Tongue (tissue), 2 donors: ENCODE results near the gene GMCL1. TPM values are rescaled to one million over a fixed set of nuclear protein-coding genes. Genes with fewer than 3 reads are reported as not detected.
"Not testable (repeated sequence)": the region's sequence is repeated elsewhere in the genome, so short reads cannot be mapped to it uniquely, and the experiment has no call there.

Source experiments
- DNase-seq: peaks from one replicate; pipeline ENCODE4 v3.0.0-alpha.2; 2015
- total RNA-seq: library from RNA; depleted of rRNA; stranded (reverse); fragments of >200 nt; gene quantifications from one replicate; pipeline ENCODE4 v1.2.3, GENCODE V29; 2014

The GMCL1 gene
- total RNA-seq, 1 donor from 2014 or later: 14.9 TPM

- DNase-seq: no peak
These were observed 18.8 kb downstream of the GMCL1 start for GRCh38 chr2:69848186-69848790.

DNA sequence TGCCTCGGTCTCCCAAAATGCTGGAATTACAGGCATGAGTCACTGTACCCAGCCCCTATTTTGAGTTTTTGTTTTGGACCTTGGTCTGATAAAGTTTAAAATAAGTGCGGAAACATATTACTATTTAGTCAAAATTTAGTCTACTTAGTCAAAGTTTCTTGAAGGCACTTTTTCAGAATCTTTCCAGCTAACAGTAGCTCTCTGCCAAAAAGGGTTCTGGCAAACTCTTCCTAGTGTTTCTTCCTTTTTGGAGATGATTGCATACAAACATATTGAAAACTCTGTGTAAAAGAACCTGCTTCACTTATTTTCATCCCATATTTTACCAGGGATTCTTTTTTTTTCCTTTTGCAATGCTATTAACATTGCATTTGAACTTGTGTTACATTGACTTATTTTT is 28.8 kb downstream of the GMCL1 start:
- DNase-seq: no peak

- no peak for DNase-seq
These were observed 33.8 kb downstream of the GMCL1 start for GRCh38 chr2:69863298-69863697.

- no peak for DNase-seq
These were observed 59.0 kb downstream of the GMCL1 start for GRCh38 chr2:69888451-69888850.

- DNase-seq: no peak
These were observed 59.8 kb downstream of the GMCL1 start for GRCh38 chr2:69889302-69889701.

DNA sequence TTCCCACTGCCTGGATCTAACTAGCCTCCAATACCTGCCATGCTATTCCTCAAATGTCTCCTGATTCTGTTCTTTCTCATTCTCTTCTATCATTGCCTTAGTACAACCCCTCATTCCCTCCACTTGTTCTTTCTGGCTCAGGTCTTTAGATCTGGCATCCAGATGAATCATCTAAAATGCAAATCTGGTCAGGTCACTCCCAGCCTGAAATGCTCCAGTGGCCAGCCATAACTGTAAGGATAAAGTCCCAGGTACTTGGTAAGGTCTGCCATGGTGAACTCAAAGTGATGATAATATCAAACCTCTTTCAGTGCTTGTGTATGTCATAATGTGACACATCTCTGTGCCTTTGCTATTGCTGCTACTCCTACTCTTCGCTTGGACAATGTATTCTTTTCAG is 61.4 kb downstream of the GMCL1 start:
- DNase-seq: no peak

DNA sequence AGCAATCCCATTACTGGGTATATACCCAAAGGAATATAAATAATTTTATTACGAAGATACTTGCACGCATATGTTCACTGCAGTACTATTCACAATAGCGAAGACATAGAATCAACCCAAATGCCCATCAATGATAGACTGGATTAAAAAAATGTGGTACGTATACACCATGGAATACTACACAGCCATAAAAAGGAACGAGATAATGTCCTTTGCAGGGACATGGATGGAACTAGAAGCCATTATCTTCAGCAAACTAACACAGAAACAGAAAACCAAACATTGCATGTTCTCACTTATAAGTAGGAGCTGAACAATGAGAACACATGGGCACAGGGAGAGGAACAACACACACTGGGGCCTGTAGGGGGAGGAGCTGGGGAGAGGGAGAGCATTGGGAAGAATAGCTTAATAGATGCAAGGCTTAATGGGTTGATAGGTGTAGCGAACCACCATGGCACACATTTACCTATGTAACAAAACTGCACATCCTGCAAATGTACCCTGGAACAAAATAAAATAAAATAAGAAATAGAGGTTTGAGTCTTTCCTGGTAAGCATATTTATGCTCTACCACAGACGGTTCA is 63.5 kb downstream of the GMCL1 start:
- not testable (repeated sequence) for DNase-seq

DNA sequence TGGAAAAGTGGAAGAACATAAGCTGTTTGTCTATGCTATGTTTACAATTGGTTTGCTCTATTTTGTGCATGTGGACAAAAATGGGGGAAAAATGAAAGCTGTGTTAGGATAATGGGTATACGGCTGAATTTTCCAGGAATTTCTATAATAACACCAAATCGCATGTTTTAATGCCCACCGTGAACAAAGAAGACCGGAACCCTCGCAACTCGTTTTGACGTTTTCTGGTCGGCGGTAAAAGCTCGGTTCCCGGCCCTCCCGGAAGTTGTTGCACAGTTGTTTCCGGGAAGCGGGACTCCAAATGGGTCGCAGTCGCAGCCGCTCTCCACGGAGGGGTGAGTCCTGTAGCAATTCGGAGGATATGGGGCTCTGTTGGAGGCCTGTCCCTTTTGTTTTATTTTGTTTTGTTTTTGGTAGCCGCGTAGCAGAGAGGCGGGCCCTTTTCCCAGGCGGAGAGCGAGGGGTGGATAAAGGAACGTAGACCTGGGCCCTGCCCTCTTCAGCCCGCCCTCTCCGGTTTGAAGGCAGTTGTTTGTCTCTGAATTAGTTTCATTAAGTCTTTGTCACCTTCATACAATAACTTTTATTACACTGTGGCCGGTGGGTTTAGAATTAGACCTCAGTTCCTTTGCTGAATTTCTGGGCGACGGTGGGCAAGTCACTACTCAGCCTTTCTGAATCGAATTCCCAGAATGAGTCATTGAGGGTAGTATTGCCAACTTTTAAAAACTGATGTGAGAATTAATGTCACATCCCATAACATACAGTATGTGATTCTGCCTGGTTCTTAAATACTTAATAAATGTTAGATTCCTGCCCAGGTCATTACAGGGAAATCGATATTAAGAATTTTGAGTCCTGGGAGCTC is 64.5 kb downstream of the GMCL1 start, which contains the start of gene SNRNP27:
SNRNP27 (plus strand) TSS at position 273 of the 868 bp plus-strand sequence; CDS start at position 302, 29 bp downstream.
- peak; percentile 93 for DNase-seq

DNA sequence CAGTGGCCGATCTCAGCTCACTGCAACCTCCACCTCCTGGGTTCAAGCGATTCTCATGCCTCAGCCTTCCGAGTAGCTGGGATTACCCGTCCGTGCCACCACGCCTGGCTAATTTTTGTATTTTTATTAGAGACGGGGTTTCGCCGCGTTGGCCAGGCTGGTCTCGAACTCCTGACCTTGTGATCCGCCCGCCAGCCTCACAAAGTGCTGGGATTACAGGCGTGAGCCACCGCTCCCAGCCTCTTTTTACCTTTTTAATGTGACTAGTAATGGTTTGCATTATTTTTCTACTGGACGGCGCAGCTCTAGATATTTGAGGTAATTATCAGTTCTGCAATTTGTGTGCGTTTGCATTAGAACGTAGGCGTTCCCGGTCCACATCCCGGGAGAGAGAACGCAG is 65.3 kb downstream of the GMCL1 start:
- not testable (repeated sequence) for DNase-seq

- DNase-seq: no peak
These were observed 72.9 kb downstream of the GMCL1 start for GRCh38 chr2:69902213-69902922.

DNA sequence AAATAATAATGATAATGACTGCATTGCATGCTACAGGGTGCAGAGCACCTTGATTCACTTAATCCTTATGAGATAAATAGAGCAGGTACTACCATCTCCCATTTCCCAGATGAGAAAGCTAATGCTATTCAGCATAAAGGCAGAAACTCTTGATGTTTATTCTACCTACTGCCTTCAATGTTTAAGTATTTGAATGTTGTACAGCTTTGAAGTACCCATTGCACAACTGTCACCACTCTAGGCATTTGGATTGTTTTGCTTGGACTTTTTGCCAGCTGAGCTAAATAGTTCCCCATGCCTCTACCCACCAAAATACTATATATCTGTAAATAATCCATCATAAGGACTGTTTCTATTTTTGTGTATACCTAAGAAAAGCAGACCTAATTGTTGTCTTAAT is 77.8 kb downstream of the GMCL1 start:
- DNase-seq: no peak

DNA sequence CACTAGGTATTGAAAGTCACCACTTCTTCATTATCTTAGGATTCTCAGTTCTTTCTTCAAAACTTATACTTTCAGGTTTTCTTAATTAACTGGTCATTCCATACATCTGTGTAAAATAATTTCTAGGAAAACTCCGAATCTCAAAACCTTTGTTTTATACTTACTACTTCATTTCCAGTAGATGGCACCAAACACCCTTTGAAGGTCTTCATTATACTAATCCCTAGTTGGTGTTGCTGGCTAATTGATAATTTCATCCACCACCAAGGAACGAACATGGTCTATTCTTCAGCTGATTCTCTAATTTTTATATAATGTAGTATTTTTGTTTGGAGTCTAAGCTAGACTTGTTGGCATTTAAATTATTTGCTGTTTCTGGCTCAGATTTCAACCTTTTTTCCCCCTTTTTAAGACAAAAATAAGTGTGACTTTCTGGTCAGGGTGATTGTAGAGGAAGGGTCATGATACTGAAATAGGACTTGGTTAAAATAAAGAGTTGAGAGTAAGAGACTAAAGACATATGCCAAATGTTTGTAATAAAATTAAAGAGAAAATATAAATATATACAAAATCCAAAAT is 82.6 kb downstream of the GMCL1 start:
- DNase-seq: peak; percentile 73

- DNase-seq: peak; percentile 100
These were observed 84.9 kb downstream of the GMCL1 start for GRCh38 chr2:69914164-69914949.

GRCh38 chr2:69914950-69915945 is 85.8 kb downstream of the GMCL1 start, which contains the start of gene MXD1:
Gene MXD1, plus strand, starts transcription at chr2:69915109. Its CDS starts 222 bp downstream, at chr2:69915331.
- DNase-seq: peak; percentile 13

DNA sequence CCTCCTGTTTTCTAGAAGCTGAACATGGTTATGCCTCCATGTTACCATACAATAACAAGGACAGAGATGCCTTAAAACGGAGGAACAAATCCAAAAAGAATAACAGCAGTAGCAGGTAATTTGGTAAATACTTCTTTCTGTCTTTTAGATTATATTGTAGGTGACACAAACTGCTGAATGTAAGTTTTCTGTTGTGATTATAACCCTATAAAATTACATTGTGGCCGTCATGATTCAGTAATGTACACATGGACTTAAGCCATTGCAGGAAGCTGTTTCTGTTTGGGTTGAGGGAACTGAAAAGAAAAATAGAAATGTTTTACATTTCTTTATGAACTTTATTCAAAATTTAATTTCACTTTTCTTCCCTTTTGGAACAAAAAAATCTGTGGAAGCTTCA is 86.6 kb downstream of the GMCL1 start:
- DNase-seq: no peak

- no peak for DNase-seq
These were observed 88.4 kb downstream of the GMCL1 start for GRCh38 chr2:69917852-69918251.

DNA sequence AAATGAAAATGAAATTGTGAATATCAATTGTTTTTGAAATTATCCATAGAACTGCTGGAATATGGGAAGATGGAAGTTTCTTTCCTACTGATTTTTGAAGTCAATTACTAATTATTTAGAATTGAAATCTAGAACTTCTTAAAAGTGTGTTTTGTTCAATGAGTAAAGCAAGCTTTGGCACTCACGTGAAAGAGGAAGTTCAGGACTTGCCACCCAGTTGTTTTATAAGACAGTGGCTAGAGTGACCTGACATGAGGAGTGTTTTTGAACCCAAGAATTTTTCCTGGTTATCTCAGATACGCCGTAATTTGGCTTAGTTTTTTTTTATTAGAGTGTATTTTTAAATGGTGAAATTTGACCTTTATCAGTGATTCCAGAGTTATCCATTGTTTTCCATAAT is 88.9 kb downstream of the GMCL1 start:
- DNase-seq: no peak

DNA sequence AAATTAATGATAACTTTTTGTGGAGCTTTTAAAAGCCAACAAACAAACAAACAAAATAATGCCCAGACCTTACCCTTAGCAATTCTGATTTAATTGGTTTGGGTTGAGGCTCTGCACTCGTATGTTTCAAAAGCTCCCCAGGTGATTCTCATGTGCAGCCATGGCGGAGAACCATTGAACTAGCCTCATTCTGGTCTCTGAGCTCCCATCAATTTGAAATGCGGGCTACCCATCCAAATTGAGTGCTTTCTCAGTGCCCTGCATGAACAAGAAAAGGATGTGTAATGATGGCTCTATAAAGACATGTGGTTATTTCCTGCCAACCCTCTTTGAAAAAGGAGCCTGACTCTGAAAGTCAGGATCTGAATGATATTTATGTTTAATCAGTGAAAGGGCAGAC is 93.7 kb downstream of the GMCL1 start:
- DNase-seq: no peak

- no peak for DNase-seq
These were observed 97.5 kb downstream of the GMCL1 start for GRCh38 chr2:69926849-69927515.
